NCI-H1092 treated with DMSO at 0.1 percent for 48 hours (cell line): ENCODE measurements around the gene DUSP7.

Experiments
- DNase-seq: peaks from one replicate; lab custom pipeline; 2025; lab: John Stamatoyannopoulos, UW

The DUSP7 gene

DNA sequence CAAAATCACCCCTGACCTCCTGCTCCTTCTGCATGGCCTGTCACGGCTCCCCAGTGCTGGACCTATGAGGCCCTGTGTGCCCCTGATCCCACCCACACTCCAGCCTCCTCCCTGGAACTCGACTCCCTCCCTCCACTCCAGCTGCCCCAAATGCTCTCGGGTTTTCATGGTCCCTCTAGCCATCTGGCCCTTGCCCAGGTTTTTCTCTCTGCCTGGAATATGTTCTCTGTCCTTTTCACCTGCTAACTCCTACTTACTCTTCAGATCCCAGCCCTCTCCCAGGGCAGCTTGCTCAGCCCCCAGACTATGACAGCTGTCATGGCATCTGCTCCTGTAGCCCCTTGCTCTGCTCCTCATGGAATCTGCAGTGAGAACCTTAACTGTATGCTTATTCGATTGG lies 30.3 kb downstream of the DUSP7 start:
- DNase-seq, result peak; percentile 10

DNA sequence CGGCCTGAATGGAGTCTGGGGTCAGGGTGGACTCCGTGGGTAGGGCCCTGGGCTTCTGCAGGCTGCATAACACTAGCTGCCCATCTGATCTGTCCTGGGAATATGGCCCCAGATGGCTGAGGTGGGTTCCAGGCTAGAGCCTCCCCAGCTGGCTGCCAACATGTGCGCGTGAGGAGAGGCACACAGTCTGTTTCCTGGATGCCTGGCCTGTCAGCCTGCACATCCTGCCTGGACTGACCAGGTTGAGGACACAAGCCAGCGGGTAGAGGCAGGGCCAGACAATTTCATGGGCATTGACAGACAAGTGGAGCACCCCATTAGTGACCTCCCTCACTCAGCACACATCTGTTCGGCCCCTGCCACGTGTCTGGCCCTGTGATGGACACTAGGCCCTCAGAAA lies 30.9 kb downstream of the DUSP7 start:
- DNase-seq, result no peak

DNA sequence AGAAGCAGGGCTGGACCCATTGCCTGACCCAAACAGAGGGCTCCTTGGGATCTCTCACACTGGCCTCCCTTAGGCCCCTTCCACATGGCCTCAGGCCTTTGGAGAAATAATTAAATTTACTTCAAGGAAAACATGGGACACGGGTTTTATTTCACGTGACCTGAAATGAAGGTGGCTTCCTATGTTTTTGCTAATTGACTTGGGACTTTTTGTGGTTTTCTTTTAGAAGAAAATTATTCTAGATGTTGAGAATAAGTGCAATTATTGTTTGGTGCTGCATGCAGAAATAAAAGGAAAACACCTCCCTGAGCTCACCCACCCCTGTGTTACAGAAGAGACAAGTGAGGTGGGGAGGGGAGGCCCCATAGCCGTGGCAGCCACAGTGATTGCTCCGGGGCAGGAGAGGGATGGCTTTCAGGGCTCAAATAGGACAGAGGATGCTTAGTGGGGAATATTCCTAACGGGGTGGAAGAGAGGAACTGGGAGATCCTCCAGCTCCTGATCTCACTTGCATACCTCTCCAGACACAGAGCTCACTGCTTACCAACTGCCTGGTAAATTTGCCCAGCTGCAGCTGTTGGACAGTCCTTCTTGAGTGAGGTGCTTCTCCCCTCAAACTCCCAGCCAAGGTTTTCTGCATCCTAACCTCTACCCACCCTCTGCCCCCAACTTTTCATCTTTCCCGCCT lies 31.5 kb downstream of the DUSP7 start:
- no peak for DNase-seq

DNA sequence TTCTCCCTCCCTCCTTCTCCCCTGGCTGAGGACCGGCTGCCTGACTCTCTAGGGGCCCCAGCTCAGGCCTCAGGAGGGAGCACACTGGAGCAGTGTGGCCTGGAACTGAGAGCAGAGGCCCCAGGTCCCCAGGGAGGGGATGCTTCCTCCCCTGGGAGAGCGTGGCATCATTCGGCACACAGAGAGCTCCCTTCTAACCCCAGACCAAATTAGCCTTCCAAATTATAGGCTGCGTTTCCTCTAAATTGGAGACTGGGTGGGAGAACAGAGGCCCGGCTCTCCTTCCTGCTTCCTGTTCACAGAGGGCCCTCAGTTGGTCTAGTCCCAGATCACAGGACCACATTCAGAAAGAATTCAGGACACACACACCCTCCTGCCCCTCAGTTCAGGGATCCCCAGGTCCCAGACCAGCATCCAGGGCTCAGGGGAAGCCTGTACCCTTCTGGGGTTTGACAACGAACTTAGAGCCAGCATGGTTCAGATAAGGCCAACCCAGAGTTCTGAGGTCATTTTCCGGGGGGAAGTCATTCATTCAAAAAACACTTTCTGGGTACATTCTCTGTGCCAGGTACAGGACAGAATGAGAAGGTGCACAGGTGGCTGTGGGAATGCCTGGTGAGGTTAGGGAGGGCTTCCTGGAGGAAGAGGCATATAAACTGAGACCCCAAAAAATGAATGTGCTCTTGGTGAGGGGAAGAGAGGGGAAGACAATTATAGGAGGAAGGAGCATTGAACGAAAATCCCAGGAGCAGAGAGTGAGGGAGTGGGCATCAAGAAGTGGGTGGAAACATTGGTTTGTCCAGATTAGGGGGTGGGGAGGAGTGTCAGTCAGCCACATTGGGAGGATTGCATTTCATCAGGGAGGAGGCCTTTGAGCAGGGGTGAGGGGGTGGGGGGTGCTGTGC lies 32.3 kb downstream of the DUSP7 start:
- DNase-seq, result no peak

DNA sequence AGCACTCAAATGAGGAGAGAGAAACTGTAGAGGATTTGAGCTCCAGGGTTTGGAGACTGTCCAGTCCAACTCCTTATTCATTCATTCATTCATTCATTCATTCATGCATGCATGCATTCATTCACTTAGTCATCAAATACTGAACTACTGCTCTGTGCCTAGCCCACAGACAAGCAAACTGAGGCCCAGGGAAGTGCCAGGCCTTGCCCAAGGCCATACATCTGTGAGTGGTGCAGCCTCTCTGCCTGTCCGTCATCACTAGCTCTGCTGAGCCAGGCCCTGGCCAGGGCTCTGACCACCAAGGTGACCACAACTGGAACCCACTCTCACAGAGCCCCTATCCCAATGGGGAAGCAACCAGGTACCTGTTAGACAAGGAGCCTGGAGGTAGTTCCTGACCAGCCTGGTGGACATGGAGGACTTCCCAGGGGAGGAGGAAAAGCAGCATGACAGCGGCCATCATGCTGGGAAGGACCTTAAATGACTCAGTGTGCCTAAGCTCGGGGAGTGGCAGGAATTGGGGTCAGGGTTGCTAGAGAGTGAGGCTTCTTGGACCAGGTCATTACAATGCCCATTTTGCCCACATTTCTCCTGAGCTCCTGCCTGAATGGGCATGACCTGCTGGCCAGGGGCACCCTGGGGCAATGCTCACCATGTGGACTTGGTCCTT lies 33.1 kb downstream of the DUSP7 start:
- DNase-seq, result no peak

DNA sequence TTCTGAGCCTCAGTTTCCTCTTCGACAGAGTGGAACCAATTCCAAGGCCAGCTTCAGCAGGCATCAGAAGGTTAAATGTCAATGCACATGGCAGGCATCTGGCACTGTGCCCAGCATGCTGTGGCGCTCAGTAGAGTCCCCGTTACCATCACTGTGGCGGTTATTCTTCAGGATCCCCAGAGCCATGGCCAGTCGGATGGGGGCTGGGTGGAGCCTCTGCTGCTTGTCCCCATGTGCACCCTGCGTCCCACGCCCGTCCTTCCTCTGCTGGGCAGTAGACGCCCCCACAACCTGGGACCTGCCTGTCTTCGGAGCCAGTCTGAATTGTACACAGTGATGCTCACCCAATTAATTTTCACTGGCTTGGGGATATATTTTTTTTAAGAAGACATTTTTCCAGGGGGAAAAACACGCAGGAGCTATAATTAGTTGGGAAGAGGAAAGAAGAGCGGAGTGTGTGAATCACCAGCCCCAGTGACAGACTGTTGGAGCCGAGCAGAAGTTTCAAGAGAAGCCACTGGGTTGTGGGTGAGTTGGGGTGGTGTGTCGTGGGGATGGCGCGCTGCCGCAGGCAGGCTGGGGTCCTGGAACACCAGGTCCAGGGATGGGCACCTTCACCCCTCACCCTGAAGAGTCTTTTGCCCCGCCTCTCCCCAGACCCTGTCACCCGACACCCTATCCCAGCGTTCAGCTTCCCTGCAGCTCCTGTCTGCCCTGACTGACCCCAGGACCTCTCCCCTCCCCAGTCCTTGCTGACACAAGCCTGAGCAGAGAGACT lies 33.9 kb downstream of the DUSP7 start:
- no peak for DNase-seq

DNA sequence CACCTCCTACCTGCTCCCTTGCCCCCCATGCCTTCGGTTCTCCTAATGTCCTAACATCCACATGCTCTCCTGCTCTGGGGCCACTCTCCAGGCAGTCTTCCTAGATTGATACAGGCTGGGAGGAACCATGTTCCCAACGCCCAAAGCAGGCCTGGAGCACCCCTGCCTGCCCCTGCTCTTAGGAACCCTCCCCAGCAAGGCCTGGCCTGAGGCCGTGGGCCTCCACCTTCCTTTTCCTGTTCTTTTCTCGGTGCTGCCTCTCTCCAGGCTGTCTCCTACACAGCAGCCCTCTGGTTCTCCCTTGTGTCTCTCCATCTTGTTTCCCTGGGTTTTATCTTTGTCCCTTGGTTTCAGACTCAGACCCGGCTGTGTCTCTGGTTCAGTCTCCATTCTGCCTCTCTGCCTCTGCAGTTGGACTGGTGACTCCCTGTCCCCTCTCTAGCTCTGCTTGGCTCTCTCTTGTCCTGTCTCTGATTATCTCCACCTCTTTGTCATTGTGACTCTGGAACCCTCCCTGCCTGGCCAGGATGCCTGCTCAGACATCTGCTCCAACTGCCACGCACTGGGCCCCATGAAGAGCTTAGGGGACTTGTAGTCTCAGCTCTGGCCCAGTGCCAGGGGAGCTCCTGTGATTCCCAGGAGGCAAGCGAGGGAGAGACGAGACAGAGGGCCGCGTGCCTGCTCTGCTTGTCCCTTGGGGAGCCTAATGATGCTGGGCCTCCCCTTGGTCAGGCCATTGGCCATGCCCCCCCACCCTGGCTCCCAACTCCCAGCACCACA lies 34.7 kb downstream of the DUSP7 start:
- peak; percentile 12 for DNase-seq

DNA sequence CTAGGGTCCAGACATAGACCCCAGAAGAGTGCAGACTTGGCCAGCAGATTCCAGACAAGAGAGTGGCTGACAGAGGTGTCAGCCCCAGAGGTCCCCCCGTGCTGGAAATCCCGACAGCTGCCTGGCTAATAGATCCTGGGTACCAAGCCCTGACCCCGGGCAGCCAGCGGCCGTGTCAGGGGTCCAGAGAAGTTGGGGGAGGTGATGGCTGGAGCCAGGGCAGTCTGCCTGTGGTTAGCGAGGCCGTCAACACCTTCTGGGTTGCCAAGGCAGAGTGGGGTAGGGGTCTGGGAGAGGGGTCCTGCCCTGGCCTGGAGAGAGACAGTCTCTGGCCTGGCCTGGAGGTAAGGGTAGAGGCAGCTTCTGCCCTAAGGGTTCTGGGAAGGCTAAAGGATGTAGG lies 35.6 kb downstream of the DUSP7 start:
- DNase-seq, result no peak

DNA sequence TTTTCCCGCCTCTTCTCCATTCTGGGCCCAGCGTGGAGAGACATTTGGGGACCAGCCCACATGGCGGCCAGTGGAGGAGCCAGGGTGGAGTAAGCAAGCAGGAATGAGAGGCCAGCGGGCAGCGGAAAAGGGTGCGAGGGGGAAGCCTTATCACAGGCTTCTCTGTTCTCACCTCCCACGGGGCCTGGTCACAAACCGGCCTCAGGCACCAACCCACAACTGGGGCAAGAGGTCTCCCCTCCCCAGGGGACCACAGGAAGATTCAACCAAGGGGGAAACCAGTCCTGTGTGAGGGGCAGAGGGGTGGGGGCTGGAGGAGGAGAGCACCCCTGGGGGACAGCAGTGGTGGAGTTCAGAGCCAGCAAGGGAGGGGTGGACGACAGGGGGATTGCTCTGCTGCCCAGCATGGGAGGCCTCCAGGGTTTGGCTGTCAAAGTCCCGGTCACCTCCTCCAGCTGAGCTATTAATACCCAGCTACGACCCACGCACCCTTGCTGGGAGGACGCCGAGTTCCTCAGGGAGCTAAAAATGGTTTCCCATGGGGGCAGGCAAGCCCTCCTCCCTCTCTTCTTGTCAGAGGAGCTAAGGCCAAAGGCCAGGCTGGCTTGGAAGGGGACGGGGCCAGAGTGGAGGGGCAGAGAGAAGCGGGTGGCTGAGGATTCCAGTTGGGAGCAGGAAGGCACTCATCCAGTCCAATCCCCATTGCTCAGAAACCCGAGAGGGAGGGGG lies 36.9 kb downstream of the DUSP7 start:
- DNase-seq, result no peak

DNA sequence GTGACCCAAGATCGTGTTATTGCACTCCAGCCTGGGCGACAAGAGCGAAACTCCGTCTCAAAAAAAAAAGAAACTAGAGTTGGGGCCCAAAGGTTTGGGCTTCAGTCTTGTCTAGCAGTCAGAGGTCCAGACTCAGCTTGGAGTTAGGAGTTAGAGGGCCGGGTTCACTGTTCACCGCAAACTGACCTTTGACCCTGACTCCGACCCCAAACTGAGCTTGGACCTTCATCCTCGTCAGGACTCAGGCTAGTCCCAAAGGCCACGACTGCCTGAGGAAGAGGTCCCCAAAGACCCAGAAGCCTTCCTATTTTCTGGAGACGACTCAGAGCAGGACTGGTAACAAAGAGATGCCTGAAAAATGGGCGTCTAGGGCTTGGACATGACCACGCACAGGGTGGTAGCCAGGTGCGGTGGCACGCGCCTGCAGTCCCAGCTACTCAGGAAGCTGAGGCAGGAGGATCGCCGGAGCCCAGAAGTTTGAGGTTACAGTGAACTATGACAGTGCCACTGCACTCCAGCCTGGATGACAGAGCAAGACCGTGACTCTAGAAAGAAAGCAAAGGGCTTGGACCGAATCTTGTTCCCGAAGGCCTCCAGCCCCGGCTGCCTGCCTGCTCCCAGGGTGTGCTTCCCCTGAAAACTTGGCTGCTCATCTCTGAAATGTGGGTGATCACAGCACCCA lies 37.9 kb downstream of the DUSP7 start:
- no peak for DNase-seq

DNA sequence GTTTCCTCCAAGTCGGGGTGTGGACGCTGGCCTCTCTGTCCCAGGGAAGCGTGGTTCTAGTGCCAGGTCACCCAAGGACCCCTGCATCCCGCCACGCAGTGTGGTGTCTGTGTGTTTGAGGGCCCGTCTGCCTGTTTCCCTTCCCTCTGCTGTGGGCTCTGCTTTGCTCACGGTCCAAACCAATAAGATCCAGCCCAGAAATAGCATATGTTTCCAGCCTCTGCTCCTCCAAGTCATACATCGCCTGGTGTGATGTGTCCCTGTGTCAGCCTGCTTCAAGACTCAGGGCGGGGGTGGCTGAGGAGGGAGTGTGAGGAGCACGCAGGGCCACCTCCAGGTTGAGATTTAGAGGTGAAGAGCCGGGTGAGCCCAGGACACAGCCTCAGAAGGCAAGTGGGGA lies 38.8 kb downstream of the DUSP7 start:
- DNase-seq, result no peak

DNA sequence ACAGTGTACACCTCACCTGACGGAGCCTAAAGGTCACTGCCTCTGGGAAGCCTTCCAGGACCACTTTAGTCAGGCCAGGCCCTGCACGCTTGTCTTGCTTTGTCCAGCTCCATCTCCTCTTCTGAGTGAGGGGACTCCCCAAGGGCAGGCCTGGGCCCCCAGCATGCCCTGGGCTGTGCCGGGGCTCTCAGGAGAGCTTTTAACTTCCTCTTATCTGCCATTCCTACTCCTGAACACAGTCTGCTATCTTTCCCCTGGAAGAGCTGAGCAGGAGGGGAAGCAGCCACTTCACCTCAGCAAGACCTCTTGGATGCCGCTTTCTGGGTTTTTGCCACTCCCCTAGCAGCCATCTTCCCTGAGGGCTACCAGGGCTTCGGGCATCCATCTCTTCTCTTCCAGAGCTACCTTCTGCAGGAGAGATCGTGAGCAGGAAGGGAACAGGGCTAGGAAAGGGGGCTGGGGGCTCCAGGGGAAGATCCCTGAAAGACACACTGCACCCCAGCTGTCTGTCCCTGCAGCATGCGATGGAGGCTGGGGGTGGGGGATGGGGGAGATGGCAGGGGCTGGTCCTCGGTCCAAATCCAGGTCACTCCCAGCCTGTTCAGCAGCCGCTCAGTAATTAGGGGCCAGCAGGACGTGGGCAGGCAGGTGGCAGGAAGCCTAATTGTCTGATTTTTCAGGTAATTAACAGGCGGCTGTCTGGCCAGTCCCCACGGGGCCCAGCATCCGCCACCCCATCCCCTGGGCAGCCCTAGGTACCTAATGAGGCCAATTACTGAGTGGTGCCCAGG lies 40.7 kb downstream of the DUSP7 start:
- DNase-seq, result no peak

DNA sequence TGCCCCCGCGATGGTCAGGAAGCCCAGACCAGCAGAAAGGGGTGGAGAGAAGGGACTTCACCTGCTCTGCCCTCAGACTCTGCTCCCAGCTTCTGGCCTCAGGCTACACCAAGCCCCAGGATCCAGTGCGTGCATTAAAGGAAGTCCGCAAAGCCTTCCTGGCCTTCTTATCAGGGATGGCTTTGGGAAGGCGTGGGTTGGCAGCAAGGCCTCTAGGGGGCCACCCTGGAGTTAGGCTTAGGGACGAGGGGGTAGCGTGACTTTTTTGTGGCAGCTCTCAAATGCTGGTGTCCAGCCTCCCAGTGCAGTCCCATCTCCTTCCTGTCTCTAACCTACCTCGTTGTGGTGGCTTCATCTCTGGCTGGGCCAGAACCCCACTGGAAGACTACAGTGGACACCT lies 41.8 kb downstream of the DUSP7 start:
- no peak for DNase-seq

DNA sequence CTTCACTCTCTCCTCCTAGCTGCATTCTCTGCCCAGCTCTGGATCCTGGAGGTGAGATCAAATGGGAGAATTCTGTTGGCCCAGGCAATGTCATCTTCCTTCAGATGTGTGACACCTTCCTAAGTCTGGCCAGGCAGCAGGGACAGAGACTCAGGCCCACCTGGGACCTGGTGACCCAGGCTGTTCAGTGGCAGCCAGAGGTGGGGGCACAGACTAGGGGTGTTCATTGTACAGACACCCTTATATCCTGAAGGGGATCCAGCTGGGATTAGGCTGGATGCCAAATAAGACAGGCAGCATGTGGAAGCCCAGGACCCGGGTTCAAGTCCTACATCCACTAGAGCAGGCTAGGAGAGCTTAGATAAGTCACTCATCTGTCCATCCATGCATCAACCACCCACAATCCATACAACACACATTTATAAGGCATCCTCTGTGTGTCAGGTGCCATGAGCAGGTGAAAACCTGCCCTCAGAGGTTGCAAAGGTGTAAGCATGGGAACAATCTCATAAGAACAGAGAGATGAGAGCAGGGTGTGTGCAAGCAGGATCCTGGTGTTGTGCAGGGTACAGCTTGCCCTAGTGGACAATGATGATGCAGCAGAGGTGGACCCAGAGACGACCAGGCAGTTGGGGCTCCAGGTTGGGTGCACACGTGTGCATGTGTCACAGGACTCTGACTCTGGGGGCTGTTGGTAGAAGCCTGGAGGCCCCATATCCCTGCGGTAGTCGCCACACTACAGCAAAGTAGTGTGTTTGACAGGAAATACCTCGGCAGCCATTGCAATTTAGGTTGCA lies 42.4 kb downstream of the DUSP7 start:
- DNase-seq, result no peak

DNA sequence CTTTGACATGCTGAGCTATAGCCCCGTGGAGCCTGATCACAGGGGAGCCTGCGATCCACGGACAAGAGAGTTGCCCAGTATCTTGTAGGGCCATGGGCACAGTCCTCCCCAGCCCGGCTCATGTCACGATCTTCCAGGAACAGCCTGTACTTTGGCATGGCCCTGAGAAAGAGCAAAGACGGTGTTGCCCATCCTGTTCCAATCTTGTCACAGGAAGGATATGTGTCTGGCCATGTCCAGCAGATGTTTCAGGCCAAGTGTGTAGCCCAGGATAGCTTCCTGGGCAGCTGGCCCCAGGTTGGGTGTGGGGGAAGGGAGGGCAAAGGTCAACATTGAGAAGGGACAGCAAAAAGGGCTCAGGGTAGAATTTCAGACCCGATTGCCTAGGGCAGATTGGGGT lies 43.7 kb downstream of the DUSP7 start:
- DNase-seq, result no peak

DNA sequence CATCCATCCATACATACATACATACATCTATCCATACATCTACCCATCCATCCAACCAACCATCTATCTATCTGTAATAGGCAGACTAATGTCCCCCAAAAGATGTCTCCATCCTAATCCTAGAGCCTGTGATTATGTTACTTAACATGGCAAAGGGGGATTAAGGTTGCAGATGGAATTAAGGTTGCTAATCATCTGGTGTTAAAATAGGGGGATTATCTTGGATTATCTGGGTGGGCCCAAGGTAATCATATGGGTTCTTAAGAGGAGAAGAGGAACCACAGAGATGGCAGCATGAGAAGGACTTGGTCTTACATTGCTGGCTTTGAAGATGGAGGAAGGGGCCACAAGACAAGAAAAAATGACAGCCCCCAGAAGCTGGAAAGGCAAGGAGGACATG lies 45.9 kb downstream of the DUSP7 start:
- no peak for DNase-seq

DNA sequence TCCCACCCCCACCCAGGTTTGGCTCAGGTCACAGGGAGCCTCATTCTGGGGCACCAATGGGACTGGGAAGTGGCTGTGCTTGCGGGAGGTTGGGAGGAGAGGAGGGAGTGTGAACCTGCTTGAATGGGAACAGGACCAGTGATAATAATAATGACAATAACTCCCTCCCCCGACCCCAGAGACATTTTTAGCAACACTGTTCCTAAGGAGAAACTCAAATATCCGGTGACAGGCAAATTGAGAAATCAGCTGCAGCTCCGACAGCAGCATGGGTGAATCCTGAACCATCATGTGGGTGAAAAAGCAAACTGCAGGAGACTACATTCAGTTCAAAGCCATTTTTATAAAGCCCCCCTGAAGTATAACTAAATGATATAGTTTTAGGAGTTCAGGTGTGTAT lies 49.1 kb downstream of the DUSP7 start:
- DNase-seq, result no peak

DNA sequence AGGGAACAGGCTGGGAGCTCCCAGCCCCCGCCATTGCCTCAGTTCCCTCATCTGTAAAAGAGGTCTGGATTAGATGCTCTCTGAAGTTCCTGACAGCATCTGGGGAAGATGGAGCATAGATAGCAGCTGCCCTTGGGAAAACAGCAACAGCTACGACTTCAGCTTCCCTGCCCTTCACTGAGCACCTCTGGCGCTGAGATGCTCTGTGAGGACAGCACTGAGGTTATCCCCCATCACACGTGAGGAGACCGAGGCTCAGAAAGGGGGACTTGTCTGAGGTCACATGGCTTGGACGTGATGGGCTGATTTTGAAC lies 49.6 kb downstream of the DUSP7 start:
- no peak for DNase-seq
